ENCODE measurements around the gene ERC2.

Gene ERC2

GRCh38 chr3:55688154-55688553 is 780.1 kb downstream of the ERC2 start:
- Histone ChIP-seq H3K27me3 (ENCODE audit: control insufficient read depth in 1 of 2, insufficient read depth in 2 of 2, low read length in 2 of 2) (peaks cover 0 to 4% of the 10 kb centered on the region in 2 donors), H3K4me1 (ENCODE audit: control insufficient read depth in 1 of 2, insufficient read depth in 2 of 2, low read length in 2 of 2) (no peaks in the 10 kb centered on the region), H3K9me3 (ENCODE audit: control insufficient read depth in 1 of 2, low read length in 2 of 2) (no peaks in the 10 kb centered on the region), H3K4me3 (ENCODE audit: low read depth in 1 of 2, low read length in 2 of 2) (no peak overlapping the region), H3K27ac (ENCODE audit: low read depth, low read length) (no peak overlapping the region), H3K9ac (ENCODE audit: low read depth in 1 of 2, low read length in 2 of 2) (no peak overlapping the region), H3K36me3 (ENCODE audit: control insufficient read depth in 1 of 2, insufficient read depth in 2 of 2, low read length in 2 of 2) (no peaks in the 10 kb centered on the region)

DNA sequence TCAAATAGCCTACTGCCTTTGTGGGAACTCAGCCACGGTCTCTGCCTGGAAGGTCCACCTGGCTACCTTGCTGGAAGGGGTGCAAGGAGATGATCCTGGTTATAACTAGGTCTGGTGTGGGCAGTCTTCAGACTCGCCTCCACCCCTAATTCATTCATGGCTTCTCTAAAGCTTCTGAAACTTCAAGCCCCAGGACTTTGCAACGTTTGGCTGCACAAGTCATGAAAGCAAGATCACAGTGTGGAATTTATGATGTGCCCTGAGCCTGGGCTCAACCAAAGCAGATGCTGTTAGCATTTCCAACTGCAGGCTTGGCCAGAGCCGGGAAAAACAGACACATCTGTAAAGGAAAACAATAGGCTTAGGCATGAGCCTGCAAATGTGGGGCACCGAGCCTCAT is 780.7 kb downstream of the ERC2 start:
- H3K4me3 ChIP-seq (ENCODE audit: low read depth in 1 of 2, low read length in 2 of 2) = no peak overlapping the region
- no peak overlapping the region for H3K9ac ChIP-seq (ENCODE audit: low read depth in 1 of 2, low read length in 2 of 2)
- no peaks in the 10 kb centered on the region for H3K9me3 ChIP-seq (ENCODE audit: control insufficient read depth in 1 of 2, low read length in 2 of 2)
- H3K27me3 ChIP-seq (ENCODE audit: control insufficient read depth in 1 of 2, insufficient read depth in 2 of 2, low read length in 2 of 2) = peaks cover 0 to 4% of the 10 kb centered on the region in 2 donors
- H3K36me3 ChIP-seq (ENCODE audit: control insufficient read depth in 1 of 2, insufficient read depth in 2 of 2, low read length in 2 of 2) = no peaks in the 10 kb centered on the region
- no peak overlapping the region for H3K27ac ChIP-seq (ENCODE audit: low read depth, low read length)
- H3K4me1 ChIP-seq (ENCODE audit: control insufficient read depth in 1 of 2, insufficient read depth in 2 of 2, low read length in 2 of 2) = no peaks in the 10 kb centered on the region

- no peak overlapping the region for H3K9ac ChIP-seq (ENCODE audit: low read depth in 1 of 2, low read length in 2 of 2)
- H3K4me3 ChIP-seq (ENCODE audit: low read depth in 1 of 2, low read length in 2 of 2) = no peak overlapping the region
- H3K27ac ChIP-seq (ENCODE audit: low read depth, low read length) = no peak overlapping the region
- peaks cover 0 to 4% of the 10 kb centered on the region in 2 donors for H3K27me3 ChIP-seq (ENCODE audit: control insufficient read depth in 1 of 2, insufficient read depth in 2 of 2, low read length in 2 of 2)
- H3K9me3 ChIP-seq (ENCODE audit: control insufficient read depth in 1 of 2, low read length in 2 of 2) = no peaks in the 10 kb centered on the region
- no peaks in the 10 kb centered on the region for H3K36me3 ChIP-seq (ENCODE audit: control insufficient read depth in 1 of 2, insufficient read depth in 2 of 2, low read length in 2 of 2)
- no peaks in the 10 kb centered on the region for H3K4me1 ChIP-seq (ENCODE audit: control insufficient read depth in 1 of 2, insufficient read depth in 2 of 2, low read length in 2 of 2)
Observed at GRCh38 chr3:55686426-55687254, 781.6 kb downstream of the ERC2 start.

DNA sequence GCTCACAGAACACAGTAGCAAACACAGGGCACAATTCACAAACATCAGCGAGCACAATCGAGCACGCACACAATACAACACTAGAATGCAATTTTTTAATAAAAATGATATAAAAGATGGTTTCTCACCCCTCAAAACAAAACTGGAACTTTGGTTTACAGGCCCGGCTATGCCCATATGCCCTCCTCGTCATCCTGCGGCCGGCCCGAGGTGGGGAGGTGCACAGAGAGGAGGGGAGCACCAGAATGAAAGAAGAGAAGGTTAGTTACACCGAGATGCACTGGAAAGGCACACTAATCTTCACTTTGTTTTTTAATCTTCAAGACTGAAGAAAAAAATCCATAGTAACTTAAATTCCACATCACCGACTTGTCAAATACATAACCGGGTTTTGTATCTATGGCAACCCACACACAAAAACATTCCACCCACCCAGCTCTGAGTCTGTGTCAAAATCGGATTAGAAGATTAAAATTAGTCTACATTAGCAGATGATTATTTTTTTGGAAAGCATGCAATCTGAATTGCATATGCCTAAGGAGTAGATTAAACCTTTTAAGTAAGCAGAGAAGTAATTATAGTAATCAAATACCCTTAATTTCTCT is 784.5 kb downstream of the ERC2 start:
- H3K27ac ChIP-seq (ENCODE audit: low read depth, low read length) = no peak overlapping the region
- no peaks in the 10 kb centered on the region for H3K9me3 ChIP-seq (ENCODE audit: control insufficient read depth in 1 of 2, low read length in 2 of 2)
- H3K4me1 ChIP-seq (ENCODE audit: control insufficient read depth in 1 of 2, insufficient read depth in 2 of 2, low read length in 2 of 2) = no peaks in the 10 kb centered on the region
- H3K36me3 ChIP-seq (ENCODE audit: control insufficient read depth in 1 of 2, insufficient read depth in 2 of 2, low read length in 2 of 2) = no peaks in the 10 kb centered on the region
- H3K9ac ChIP-seq (ENCODE audit: low read depth in 1 of 2, low read length in 2 of 2) = no peak overlapping the region
- H3K4me3 ChIP-seq (ENCODE audit: low read depth in 1 of 2, low read length in 2 of 2) = no peak overlapping the region
- no peaks in the 10 kb centered on the region for H3K27me3 ChIP-seq (ENCODE audit: control insufficient read depth in 1 of 2, insufficient read depth in 2 of 2, low read length in 2 of 2)

GRCh38 chr3:55682461-55682860 is 785.8 kb downstream of the ERC2 start:
- Histone ChIP-seq H3K4me1 (ENCODE audit: control insufficient read depth in 1 of 2, insufficient read depth in 2 of 2, low read length in 2 of 2) (no peaks in the 10 kb centered on the region), H3K9me3 (ENCODE audit: control insufficient read depth in 1 of 2, low read length in 2 of 2) (no peaks in the 10 kb centered on the region), H3K9ac (ENCODE audit: low read depth in 1 of 2, low read length in 2 of 2) (no peak overlapping the region), H3K27ac (ENCODE audit: low read depth, low read length) (no peak overlapping the region), H3K27me3 (ENCODE audit: control insufficient read depth in 1 of 2, insufficient read depth in 2 of 2, low read length in 2 of 2) (no peaks in the 10 kb centered on the region), H3K36me3 (ENCODE audit: control insufficient read depth in 1 of 2, insufficient read depth in 2 of 2, low read length in 2 of 2) (no peaks in the 10 kb centered on the region), H3K4me3 (ENCODE audit: low read depth in 1 of 2, low read length in 2 of 2) (no peak overlapping the region)

DNA sequence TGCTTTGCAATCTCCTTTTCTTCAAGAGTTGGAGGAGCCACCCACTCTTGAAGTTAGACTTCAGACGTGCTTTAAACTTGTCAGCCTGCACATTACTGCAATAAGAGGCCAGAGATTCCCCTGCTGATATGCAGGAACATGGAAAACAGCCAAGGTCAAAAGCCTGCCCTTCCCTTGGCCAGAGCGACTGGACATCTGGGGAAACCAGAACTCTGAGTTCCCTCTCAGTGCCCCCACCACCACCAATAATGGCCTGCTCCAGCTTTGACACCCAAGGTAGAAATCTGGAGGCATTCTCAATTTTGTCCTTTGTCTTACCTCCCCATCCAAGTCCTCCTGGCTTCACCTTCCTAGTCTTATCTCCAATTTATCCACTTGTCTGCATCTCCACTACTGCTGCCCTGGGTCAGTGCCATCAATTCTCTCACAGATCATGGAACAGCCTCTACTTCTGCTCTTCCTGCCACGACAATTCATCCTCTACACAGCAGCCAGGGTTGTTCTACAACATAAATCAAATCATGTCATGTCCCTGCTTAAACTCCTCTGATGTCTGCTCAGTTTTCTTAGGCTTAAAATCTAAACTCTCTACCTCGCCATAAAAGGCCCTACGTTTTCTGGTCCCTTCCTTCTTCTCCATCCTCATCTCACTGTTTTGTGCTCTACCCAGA is 789.6 kb downstream of the ERC2 start:
- H3K4me3 ChIP-seq (ENCODE audit: low read depth in 1 of 2, low read length in 2 of 2) = no peak overlapping the region

GRCh38 chr3:55676643-55677042 is 791.6 kb downstream of the ERC2 start:
- Histone ChIP-seq H3K9me3 (ENCODE audit: control insufficient read depth in 1 of 2, low read length in 2 of 2) (no peaks in the 10 kb centered on the region), H3K9ac (ENCODE audit: low read depth in 1 of 2, low read length in 2 of 2) (no peak overlapping the region), H3K4me3 (ENCODE audit: low read depth in 1 of 2, low read length in 2 of 2) (no peak overlapping the region), H3K36me3 (ENCODE audit: control insufficient read depth in 1 of 2, insufficient read depth in 2 of 2, low read length in 2 of 2) (no peaks in the 10 kb centered on the region), H3K27ac (ENCODE audit: low read depth, low read length) (no peak overlapping the region), H3K4me1 (ENCODE audit: control insufficient read depth in 1 of 2, insufficient read depth in 2 of 2, low read length in 2 of 2) (no peaks in the 10 kb centered on the region), H3K27me3 (ENCODE audit: control insufficient read depth in 1 of 2, insufficient read depth in 2 of 2, low read length in 2 of 2) (no peaks in the 10 kb centered on the region)

More for the DNA sequence above, 789.6 kb downstream of the ERC2 start:
- Histone ChIP-seq H3K36me3 (ENCODE audit: control insufficient read depth in 1 of 2, insufficient read depth in 2 of 2, low read length in 2 of 2) (no peaks in the 10 kb centered on the region), H3K4me1 (ENCODE audit: control insufficient read depth in 1 of 2, insufficient read depth in 2 of 2, low read length in 2 of 2) (no peaks in the 10 kb centered on the region), H3K27me3 (ENCODE audit: control insufficient read depth in 1 of 2, insufficient read depth in 2 of 2, low read length in 2 of 2) (no peaks in the 10 kb centered on the region), H3K9me3 (ENCODE audit: control insufficient read depth in 1 of 2, low read length in 2 of 2) (no peaks in the 10 kb centered on the region), H3K27ac (ENCODE audit: low read depth, low read length) (no peak overlapping the region), H3K9ac (ENCODE audit: low read depth in 1 of 2, low read length in 2 of 2) (no peak overlapping the region)

GRCh38 chr3:55675478-55675877 is 792.8 kb downstream of the ERC2 start:
- Histone ChIP-seq H3K4me3 (ENCODE audit: low read depth in 1 of 2, low read length in 2 of 2) (no peak overlapping the region), H3K27ac (ENCODE audit: low read depth, low read length) (no peak overlapping the region), H3K9me3 (ENCODE audit: control insufficient read depth in 1 of 2, low read length in 2 of 2) (no peaks in the 10 kb centered on the region), H3K4me1 (ENCODE audit: control insufficient read depth in 1 of 2, insufficient read depth in 2 of 2, low read length in 2 of 2) (no peaks in the 10 kb centered on the region), H3K9ac (ENCODE audit: low read depth in 1 of 2, low read length in 2 of 2) (no peak overlapping the region), H3K36me3 (ENCODE audit: control insufficient read depth in 1 of 2, insufficient read depth in 2 of 2, low read length in 2 of 2) (no peaks in the 10 kb centered on the region), H3K27me3 (ENCODE audit: control insufficient read depth in 1 of 2, insufficient read depth in 2 of 2, low read length in 2 of 2) (no peaks in the 10 kb centered on the region)

- Histone ChIP-seq H3K4me1 (ENCODE audit: control insufficient read depth in 1 of 2, insufficient read depth in 2 of 2, low read length in 2 of 2) (no peaks in the 10 kb centered on the region), H3K27ac (ENCODE audit: low read depth, low read length) (no peak overlapping the region), H3K27me3 (ENCODE audit: control insufficient read depth in 1 of 2, insufficient read depth in 2 of 2, low read length in 2 of 2) (no peaks in the 10 kb centered on the region), H3K9me3 (ENCODE audit: control insufficient read depth in 1 of 2, low read length in 2 of 2) (no peaks in the 10 kb centered on the region), H3K4me3 (ENCODE audit: low read depth in 1 of 2, low read length in 2 of 2) (no peak overlapping the region), H3K36me3 (ENCODE audit: control insufficient read depth in 1 of 2, insufficient read depth in 2 of 2, low read length in 2 of 2) (no peaks in the 10 kb centered on the region), H3K9ac (ENCODE audit: low read depth in 1 of 2, low read length in 2 of 2) (no peak overlapping the region)
Observed at GRCh38 chr3:55673764-55674163, 794.5 kb downstream of the ERC2 start.

DNA sequence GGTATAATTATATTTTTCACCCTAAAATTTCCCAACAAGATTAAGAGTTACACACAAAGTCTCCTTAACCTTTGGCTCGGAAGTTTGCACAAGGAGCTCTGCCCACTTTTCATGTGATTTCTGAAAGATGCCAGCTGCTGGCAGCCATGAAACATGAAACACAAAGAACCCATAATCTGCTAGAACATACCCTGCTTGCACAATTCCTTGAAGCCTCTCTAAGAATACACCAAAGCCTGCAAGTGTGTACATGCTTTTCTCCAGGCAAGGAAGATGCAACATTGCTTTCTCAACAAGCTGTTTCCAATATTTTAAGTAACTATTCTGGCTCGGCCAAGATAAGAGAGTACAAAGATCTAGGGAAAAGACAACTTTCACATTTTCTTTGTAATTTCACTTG is 799.1 kb downstream of the ERC2 start:
- no peak overlapping the region for H3K27ac ChIP-seq (ENCODE audit: low read depth, low read length)
- no peaks in the 10 kb centered on the region for H3K4me1 ChIP-seq (ENCODE audit: control insufficient read depth in 1 of 2, insufficient read depth in 2 of 2, low read length in 2 of 2)

More for the DNA sequence above, 799.1 kb downstream of the ERC2 start:
- H3K4me3 ChIP-seq (ENCODE audit: low read depth in 1 of 2, low read length in 2 of 2) = no peak overlapping the region
- H3K9me3 ChIP-seq (ENCODE audit: control insufficient read depth in 1 of 2, low read length in 2 of 2) = no peaks in the 10 kb centered on the region
- H3K36me3 ChIP-seq (ENCODE audit: control insufficient read depth in 1 of 2, insufficient read depth in 2 of 2, low read length in 2 of 2) = no peaks in the 10 kb centered on the region
- no peaks in the 10 kb centered on the region for H3K27me3 ChIP-seq (ENCODE audit: control insufficient read depth in 1 of 2, insufficient read depth in 2 of 2, low read length in 2 of 2)
- H3K9ac ChIP-seq (ENCODE audit: low read depth in 1 of 2, low read length in 2 of 2) = no peak overlapping the region
